ENCODE results near the gene WNT16.

GRCh38 chr7:121339082-121339481 is 10.3 kb downstream of the WNT16 start:
- TF ChIP-seq POLR2A (IDR thresholded peaks at IDR 0.05; ENCODE audit: low read length) (no peak), GATA1 (IDR thresholded peaks at IDR 0.05; ENCODE audit: low read depth, low read length) (no peak)
